Measurements from ENCODE around the gene TUBGCP5. TPM values are rescaled to one million over a fixed set of nuclear protein-coding genes. Genes with fewer than 3 reads are reported as not detected.

Gene TUBGCP5
- total and polyA plus RNA-seq, 2 donors (not counting 1 experiment from before 2014, with no cell fraction given): 11.0 to 23.1 TPM

GRCh38 chr15:22995795-22996194 is 43.6 kb downstream of the TUBGCP5 start:
- ATAC-seq (ENCODE audit: low read depth) (no peak), DNase-seq (no peak)
- intact Hi-C loops (cut with micrococcal nuclease): no loop called here
- no peak overlapping the region for H3K27ac ChIP-seq (ENCODE audit: low read length in 2 of 2)
- H3K4me3 Mint-ChIP-seq: no peak overlapping the region
- H3K27me3 ChIP-seq (replicated peaks in 1 of 4; ENCODE audit: control extremely low read depth in 1 of 4, control insufficient read depth in 3 of 4, insufficient read depth in 4 of 4, low read length in 3 of 4): no peaks in the 10 kb centered on the region
- no peaks in the 10 kb centered on the region for H3K9me3 ChIP-seq (ENCODE audit: control extremely low read depth in 1 of 3, control insufficient read depth in 2 of 3, insufficient read depth in 1 of 3, low read length in 2 of 3)
- ChIA-PET CTCF (no interaction called here), POLR2A (no interaction called here)
- no peak overlapping the region for H3K4me3 ChIP-seq (ENCODE audit: control extremely low read depth in 1 of 5, extremely low read depth in 1 of 5, insufficient read depth in 1 of 5, low read depth in 2 of 5, low read length in 4 of 5)
- 100% methylated on average over 4 of the region's 7 CpGs for WGBS (ENCODE audit: insufficient coverage)
- no peak overlapping the region for H2AFZ ChIP-seq (ENCODE audit: insufficient read depth, low read depth, low read length, poor library complexity, severe bottlenecking)
- peaks cover 2 to 14% of the 10 kb centered on the region in 2 experiments for H3K36me3 ChIP-seq (replicated peaks in 1 of 2; ENCODE audit: control extremely low read depth in 1 of 2, control insufficient read depth in 1 of 2, extremely low read depth in 1 of 2, insufficient read depth in 2 of 2, low read length in 1 of 2)
- no peak overlapping the region for H3K4me2 ChIP-seq (replicated peaks; ENCODE audit: low read depth, low read length, poor library complexity, severe bottlenecking)
- H3K27ac Mint-ChIP-seq: no peak overlapping the region
- H3K4me1 ChIP-seq (ENCODE audit: control insufficient read depth in 2 of 2, insufficient read depth in 2 of 2, low read length in 2 of 2): no peaks in the 10 kb centered on the region
- H3K9ac ChIP-seq (ENCODE audit: low read length): no peak overlapping the region
- H3K79me2 ChIP-seq (ENCODE audit: control insufficient read depth, insufficient read depth, low read length): no peaks in the 10 kb centered on the region
- H3K4me1 Mint-ChIP-seq: no peaks in the 10 kb centered on the region
- no peaks in the 10 kb centered on the region for H4K20me1 ChIP-seq (ENCODE audit: control insufficient read depth, insufficient read depth, low read length, poor library complexity, severe bottlenecking)
- no peaks in the 10 kb centered on the region for H3K27me3 Mint-ChIP-seq
- TF ChIP-seq EZH2 (IDR thresholded peaks at IDR 0.05; ENCODE audit: borderline replicate concordance, insufficient read depth, low read depth, low read length, poor library complexity, severe bottlenecking) (no peak), CTCF (IDR thresholded peaks at IDR 0.05) (no peak)
- no peaks in the 10 kb centered on the region for H3K9me3 Mint-ChIP-seq (ENCODE audit: insufficient read depth)

DNA sequence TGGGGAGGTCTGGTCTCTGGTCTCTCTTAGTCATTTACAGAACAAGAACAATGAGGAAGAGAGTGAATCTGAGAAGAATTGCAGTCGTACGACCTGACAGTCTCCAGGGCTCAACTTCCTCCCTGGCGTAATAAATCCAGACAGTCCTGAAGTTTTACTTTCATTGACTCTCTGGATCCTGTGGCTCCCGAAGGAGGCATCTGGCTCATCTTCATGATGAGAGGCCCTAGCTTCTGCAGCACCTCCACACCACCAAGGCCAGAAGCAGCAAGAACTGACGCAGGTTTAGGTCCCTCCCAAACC is 47.4 kb downstream of the TUBGCP5 start:
- no peaks in the 10 kb centered on the region for H3K9me3 ChIP-seq (ENCODE audit: control extremely low read depth in 1 of 3, control insufficient read depth in 2 of 3, insufficient read depth in 1 of 3, low read length in 2 of 3)
- Mint-ChIP-seq H3K4me1 (no peaks in the 10 kb centered on the region), H3K9me3 (ENCODE audit: insufficient read depth) (no peaks in the 10 kb centered on the region), H3K4me3 (no peak overlapping the region), H3K27me3 (no peaks in the 10 kb centered on the region), H3K27ac (no peak overlapping the region)
- ATAC-seq (ENCODE audit: low read depth): no peak
- H3K4me3 ChIP-seq (ENCODE audit: control extremely low read depth in 1 of 5, extremely low read depth in 1 of 5, insufficient read depth in 1 of 5, low read depth in 2 of 5, low read length in 4 of 5): no peak overlapping the region
- H3K4me2 ChIP-seq (replicated peaks; ENCODE audit: low read depth, low read length, poor library complexity, severe bottlenecking): no peak overlapping the region
- 81% methylated on average over 5 of the region's 5 CpGs for WGBS (ENCODE audit: insufficient coverage)
- H3K27me3 ChIP-seq (replicated peaks in 1 of 4; ENCODE audit: control extremely low read depth in 1 of 4, control insufficient read depth in 3 of 4, insufficient read depth in 4 of 4, low read length in 3 of 4): no peaks in the 10 kb centered on the region
- no peak for DNase-seq
- intact Hi-C loops (cut with micrococcal nuclease): no loop called here
- POLR2A ChIA-PET: no interaction called here
- CTCF ChIA-PET: no interaction called here
- no peaks in the 10 kb centered on the region for H3K4me1 ChIP-seq (ENCODE audit: control insufficient read depth in 2 of 2, insufficient read depth in 2 of 2, low read length in 2 of 2)
- H3K9ac ChIP-seq (ENCODE audit: low read length): no peak overlapping the region
- no peaks in the 10 kb centered on the region for H3K79me2 ChIP-seq (ENCODE audit: control insufficient read depth, insufficient read depth, low read length)
- no peaks in the 10 kb centered on the region for H4K20me1 ChIP-seq (ENCODE audit: control insufficient read depth, insufficient read depth, low read length, poor library complexity, severe bottlenecking)
- TF ChIP-seq CTCF (IDR thresholded peaks at IDR 0.05) (no peak), EZH2 (IDR thresholded peaks at IDR 0.05; ENCODE audit: borderline replicate concordance, insufficient read depth, low read depth, low read length, poor library complexity, severe bottlenecking) (no peak)
- no peak overlapping the region for H2AFZ ChIP-seq (ENCODE audit: insufficient read depth, low read depth, low read length, poor library complexity, severe bottlenecking)
- H3K27ac ChIP-seq (ENCODE audit: low read length in 2 of 2): no peak overlapping the region
- peaks cover 0 to 8% of the 10 kb centered on the region in 2 experiments for H3K36me3 ChIP-seq (replicated peaks in 1 of 2; ENCODE audit: control extremely low read depth in 1 of 2, control insufficient read depth in 1 of 2, extremely low read depth in 1 of 2, insufficient read depth in 2 of 2, low read length in 1 of 2)

Data from B cell (primary cell).